WERI-Rb-1 (cell line): ENCODE results near the gene SP110.

Experiments
- DNase-seq: peaks from one replicate; pipeline ENCODE4 v3.0.0-alpha.2; 2020
- H3K27ac ChIP-seq: fragments of 250-450 bp; sonication (Bioruptor Pico); 2 replicates; pipeline ENCODE4 v1.5.1; 2020; ENCODE audit warnings: mild to moderate bottlenecking, moderate library complexity
- H3K27me3 ChIP-seq: fragments of 250-450 bp; sonication (Bioruptor Pico); 2 replicates; pipeline ENCODE4 v1.5.1; 2021; ENCODE audit warnings: mild to moderate bottlenecking, low read depth, moderate library complexity; ENCODE audit not compliant: insufficient read depth, severe bottlenecking
- H3K36me3 ChIP-seq: fragments of 250-450 bp; sonication (Bioruptor Pico); 2 replicates; pipeline ENCODE4 v1.5.1; 2020; ENCODE audit warnings: mild to moderate bottlenecking, moderate library complexity
- H3K4me3 ChIP-seq: 2 replicates; pipeline ENCODE4 v1.5.1; 2011; ENCODE audit warnings: low read depth, mild to moderate bottlenecking, control low read depth, low read length
- H3K9me3 ChIP-seq: fragments of 250-450 bp; sonication (Bioruptor Pico); 2 replicates; pipeline ENCODE4 v1.5.1; 2021; ENCODE audit warnings: mild to moderate bottlenecking, moderate library complexity; ENCODE audit not compliant: severe bottlenecking
- TF ChIP-seq, protein P1 (sequence below): IDR thresholded peaks from 2 replicates; pipeline ENCODE4 v1.5.1; 2011; ENCODE audit warnings: low read depth, mild to moderate bottlenecking, control low read depth, inconsistent platforms, low read length

Gene SP110

DNA sequence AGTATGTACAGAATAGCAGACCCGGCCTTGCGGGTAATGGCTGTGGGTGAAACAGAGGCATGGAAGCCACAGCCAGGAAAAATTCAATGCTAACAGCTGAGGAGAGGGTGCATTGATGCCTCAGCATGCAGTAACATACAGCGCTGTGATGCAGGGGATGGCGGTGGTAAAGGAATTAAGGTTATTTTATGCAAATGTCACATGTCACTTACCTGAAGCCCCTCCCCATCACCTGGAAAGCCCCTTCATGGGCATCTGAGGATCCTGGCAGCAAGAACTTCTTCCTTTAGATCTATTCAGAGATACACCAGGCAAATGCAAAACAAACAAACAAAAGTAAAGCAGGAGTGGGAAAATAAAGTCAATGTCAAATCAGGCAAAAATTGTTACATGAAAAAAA, 1.7 kb upstream of the SP110 start:
- TF ChIP-seq, protein P1, sequence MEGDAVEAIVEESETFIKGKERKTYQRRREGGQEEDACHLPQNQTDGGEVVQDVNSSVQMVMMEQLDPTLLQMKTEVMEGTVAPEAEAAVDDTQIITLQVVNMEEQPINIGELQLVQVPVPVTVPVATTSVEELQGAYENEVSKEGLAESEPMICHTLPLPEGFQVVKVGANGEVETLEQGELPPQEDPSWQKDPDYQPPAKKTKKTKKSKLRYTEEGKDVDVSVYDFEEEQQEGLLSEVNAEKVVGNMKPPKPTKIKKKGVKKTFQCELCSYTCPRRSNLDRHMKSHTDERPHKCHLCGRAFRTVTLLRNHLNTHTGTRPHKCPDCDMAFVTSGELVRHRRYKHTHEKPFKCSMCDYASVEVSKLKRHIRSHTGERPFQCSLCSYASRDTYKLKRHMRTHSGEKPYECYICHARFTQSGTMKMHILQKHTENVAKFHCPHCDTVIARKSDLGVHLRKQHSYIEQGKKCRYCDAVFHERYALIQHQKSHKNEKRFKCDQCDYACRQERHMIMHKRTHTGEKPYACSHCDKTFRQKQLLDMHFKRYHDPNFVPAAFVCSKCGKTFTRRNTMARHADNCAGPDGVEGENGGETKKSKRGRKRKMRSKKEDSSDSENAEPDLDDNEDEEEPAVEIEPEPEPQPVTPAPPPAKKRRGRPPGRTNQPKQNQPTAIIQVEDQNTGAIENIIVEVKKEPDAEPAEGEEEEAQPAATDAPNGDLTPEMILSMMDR: no peak
- no peak for DNase-seq
- Histone ChIP-seq H3K27me3 (peaks cover 66% of the 10 kb centered on the region), H3K27ac (no peak overlapping the region), H3K4me3 (no peak overlapping the region), H3K36me3 (no peaks in the 10 kb centered on the region), H3K9me3 (no peaks in the 10 kb centered on the region)

DNA sequence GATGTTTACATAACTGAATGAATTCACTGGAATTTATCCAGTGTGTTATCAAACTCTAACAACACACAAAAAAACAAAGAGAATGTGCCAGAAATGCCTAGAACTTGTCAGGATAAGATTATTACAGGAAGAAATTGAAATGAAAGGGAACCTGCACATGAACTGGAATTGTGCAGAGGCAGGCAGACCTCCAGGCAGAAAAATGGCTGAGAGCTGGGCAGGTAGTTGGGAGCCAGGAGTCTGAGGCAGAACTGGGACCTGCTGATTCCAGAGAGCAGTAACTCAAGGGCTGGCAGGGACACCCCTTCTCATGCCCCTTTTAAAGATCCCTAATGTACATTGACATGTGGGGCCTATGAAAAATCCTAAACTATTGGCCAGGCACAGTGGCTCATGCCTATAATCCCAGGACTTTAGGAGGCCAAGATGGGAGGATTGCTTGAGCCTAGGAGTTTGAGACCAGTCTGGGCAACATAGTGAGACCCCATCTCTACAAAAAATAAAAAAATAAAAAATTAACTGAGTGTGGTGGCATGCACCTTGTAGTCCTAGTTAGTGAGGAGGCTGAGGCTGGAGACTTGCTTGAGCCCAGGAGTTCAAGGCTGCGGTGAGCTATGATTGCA, 674 bp upstream of the SP110 start:
- H3K9me3 ChIP-seq: no peaks in the 10 kb centered on the region
- TF ChIP-seq, protein P1: no peak
- H3K4me3 ChIP-seq: no peak overlapping the region
- no peak overlapping the region for H3K27ac ChIP-seq
- no peak for DNase-seq
- H3K27me3 ChIP-seq: peaks cover 67% of the 10 kb centered on the region
- no peaks in the 10 kb centered on the region for H3K36me3 ChIP-seq

- no peak for DNase-seq
- no peak overlapping the region for H3K4me3 ChIP-seq
- H3K27ac ChIP-seq: no peak overlapping the region
Measured at GRCh38 chr2:230218421-230218820, 1.4 kb downstream of the SP110 start.

GRCh38 chr2:230217424-230217823, 2.4 kb downstream of the SP110 start:
- TF ChIP-seq, protein P1: no peak
- Histone ChIP-seq H3K36me3 (no peaks in the 10 kb centered on the region), H3K27ac (no peak overlapping the region), H3K9me3 (no peaks in the 10 kb centered on the region), H3K4me3 (no peak overlapping the region), H3K27me3 (peaks cover 82% of the 10 kb centered on the region)
- DNase-seq: no peak

More at GRCh38 chr2:230218421-230218820, 1.4 kb downstream of the SP110 start:
- peaks cover 76% of the 10 kb centered on the region for H3K27me3 ChIP-seq
- no peaks in the 10 kb centered on the region for H3K36me3 ChIP-seq
- TF ChIP-seq, protein P1: no peak
- no peaks in the 10 kb centered on the region for H3K9me3 ChIP-seq

DNA sequence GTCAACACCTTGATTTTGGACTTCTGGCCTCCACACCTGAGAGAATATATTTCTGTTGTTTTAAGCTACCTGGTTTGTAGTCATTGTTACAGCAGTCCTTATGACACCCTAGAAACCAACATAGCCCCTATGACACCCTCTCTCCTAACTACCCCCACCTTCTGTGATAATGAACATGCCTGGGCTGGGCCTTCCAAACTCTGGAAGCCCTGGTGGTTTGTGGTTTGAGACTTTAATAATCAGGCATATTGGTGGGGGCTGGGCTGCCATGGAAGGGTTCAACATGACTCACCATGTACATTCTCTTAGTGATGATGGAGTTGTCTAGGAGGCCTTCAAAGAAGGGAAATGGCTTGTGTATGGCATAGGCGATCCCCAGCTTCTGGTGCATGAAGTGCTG, 3.3 kb downstream of the SP110 start:
- no peaks in the 10 kb centered on the region for H3K36me3 ChIP-seq
- TF ChIP-seq, protein P1: no peak
- no peak overlapping the region for H3K27ac ChIP-seq
- H3K4me3 ChIP-seq: no peak overlapping the region
- H3K9me3 ChIP-seq: no peaks in the 10 kb centered on the region
- no peak for DNase-seq
- H3K27me3 ChIP-seq: peaks cover 84% of the 10 kb centered on the region
